ENCODE results near the gene FRMD1.

FRMD1 gene

DNA sequence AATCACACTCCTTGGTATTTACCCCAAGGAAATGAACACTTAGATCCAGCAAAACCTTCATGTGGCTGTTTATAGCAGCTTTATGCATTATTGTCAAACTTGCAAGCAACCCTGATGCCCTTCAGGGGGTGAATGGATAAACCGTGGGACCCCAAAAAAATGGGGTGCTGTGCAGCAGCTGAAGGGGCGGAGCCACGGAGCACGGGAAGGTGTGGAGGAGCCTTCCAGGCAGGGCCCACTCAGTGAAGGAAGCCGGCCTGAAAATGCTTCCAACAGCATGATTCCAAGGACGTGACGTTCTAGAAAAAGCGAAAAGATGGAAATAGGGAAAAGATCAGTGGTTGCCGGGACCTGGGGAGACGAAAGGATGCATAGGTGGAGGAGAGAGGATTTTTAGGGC, 25.6 kb upstream of the FRMD1 start:
- H3K27me3 ChIP-seq (ENCODE audit: insufficient read depth, low read length, poor library complexity): no peaks in the 10 kb centered on the region
- no peak overlapping the region for H3K4me3 ChIP-seq (ENCODE audit: low read depth in 1 of 2, low read length in 2 of 2)
- no peaks in the 10 kb centered on the region for H4K20me1 ChIP-seq (ENCODE audit: insufficient read depth, low read length)
- ATAC-seq (ENCODE audit: insufficient read depth, low read depth) (no peak), DNase-seq (no peak)
- H2AFZ ChIP-seq (ENCODE audit: low read depth, low read length): no peak overlapping the region
- H3K4me1 ChIP-seq (ENCODE audit: insufficient read depth, low read length): no peaks in the 10 kb centered on the region
- H3K9me3 ChIP-seq (ENCODE audit: insufficient read depth, low read length, severe bottlenecking): no peaks in the 10 kb centered on the region
- H3K27ac ChIP-seq (ENCODE audit: low read length): no peak overlapping the region
- no peaks in the 10 kb centered on the region for H3K36me3 ChIP-seq (ENCODE audit: insufficient read depth, low read length)
- H3K9ac ChIP-seq (ENCODE audit: low read depth, low read length): no peak overlapping the region
- H3K4me2 ChIP-seq (ENCODE audit: insufficient read depth, low read length): no peak overlapping the region
- no peaks in the 10 kb centered on the region for H3K79me2 ChIP-seq (ENCODE audit: insufficient read depth, low read length)
- TF ChIP-seq CTCF (IDR thresholded peaks at IDR 0.05; ENCODE audit: borderline replicate concordance, extremely low read depth, low read length, poor library complexity, severe bottlenecking) (no peak), EZH2 (IDR thresholded peaks at IDR 0.05; ENCODE audit: borderline replicate concordance, low read depth, low read length, severe bottlenecking) (no peak)

DNA sequence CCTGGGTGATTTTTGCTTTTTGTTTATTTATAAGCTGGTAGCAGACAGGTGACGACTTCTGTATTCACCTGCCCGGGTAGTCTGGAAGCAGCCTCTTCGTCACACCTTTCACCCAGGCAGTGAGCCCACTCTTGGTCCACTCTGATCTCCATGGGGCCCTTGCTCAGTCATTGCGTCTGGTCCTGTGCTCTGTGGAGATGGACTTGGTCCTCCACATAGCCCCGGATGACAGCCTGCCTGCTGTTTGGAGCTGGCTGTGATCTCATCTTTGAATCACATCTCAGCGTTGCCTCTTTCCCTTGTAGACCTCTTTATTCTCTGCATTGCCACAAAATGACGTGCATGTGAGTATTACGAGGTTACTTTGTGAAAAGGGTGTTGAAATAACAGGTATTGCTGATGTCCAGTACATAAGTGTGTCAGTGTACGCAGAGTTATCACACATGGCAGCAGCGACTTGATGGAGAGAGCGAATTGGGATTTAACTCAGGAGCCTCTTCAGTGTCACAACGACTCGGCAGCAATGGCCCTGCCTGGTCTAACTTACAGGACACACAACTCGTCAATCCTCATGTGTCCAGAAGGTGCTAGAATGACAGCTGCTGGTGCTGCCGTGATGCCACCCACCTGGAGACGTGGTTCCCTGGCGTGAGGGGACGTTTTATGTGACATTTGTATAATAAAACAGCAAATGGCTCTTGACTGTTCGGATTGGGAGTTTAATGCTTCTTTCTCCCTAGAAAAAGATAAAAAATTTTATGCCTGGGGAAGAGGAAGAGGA, 24.2 kb upstream of the FRMD1 start:
- Histone ChIP-seq H3K4me2 (ENCODE audit: insufficient read depth, low read length) (no peak overlapping the region), H3K27me3 (ENCODE audit: insufficient read depth, low read length, poor library complexity) (no peaks in the 10 kb centered on the region), H3K79me2 (ENCODE audit: insufficient read depth, low read length) (no peaks in the 10 kb centered on the region), H3K4me3 (ENCODE audit: low read depth in 1 of 2, low read length in 2 of 2) (no peak overlapping the region), H4K20me1 (ENCODE audit: insufficient read depth, low read length) (no peaks in the 10 kb centered on the region), H3K9ac (ENCODE audit: low read depth, low read length) (no peak overlapping the region), H2AFZ (ENCODE audit: low read depth, low read length) (no peak overlapping the region), H3K9me3 (ENCODE audit: insufficient read depth, low read length, severe bottlenecking) (no peaks in the 10 kb centered on the region), H3K27ac (ENCODE audit: low read length) (no peak overlapping the region), H3K4me1 (ENCODE audit: insufficient read depth, low read length) (no peaks in the 10 kb centered on the region), H3K36me3 (ENCODE audit: insufficient read depth, low read length) (no peaks in the 10 kb centered on the region)
- ATAC-seq (ENCODE audit: insufficient read depth, low read depth): no peak
- DNase-seq: no peak
- TF ChIP-seq CTCF (IDR thresholded peaks at IDR 0.05; ENCODE audit: borderline replicate concordance, extremely low read depth, low read length, poor library complexity, severe bottlenecking): no peak
- no peak for TF ChIP-seq EZH2 (IDR thresholded peaks at IDR 0.05; ENCODE audit: borderline replicate concordance, low read depth, low read length, severe bottlenecking)

GRCh38 chr6:168102315-168102985, 23.4 kb upstream of the FRMD1 start:
- no peaks in the 10 kb centered on the region for H4K20me1 ChIP-seq (ENCODE audit: insufficient read depth, low read length)
- H3K4me3 ChIP-seq (ENCODE audit: low read depth in 1 of 2, low read length in 2 of 2): no peak overlapping the region
- TF ChIP-seq CTCF (IDR thresholded peaks at IDR 0.05; ENCODE audit: borderline replicate concordance, extremely low read depth, low read length, poor library complexity, severe bottlenecking): no peak
- TF ChIP-seq EZH2 (IDR thresholded peaks at IDR 0.05; ENCODE audit: borderline replicate concordance, low read depth, low read length, severe bottlenecking): no peak
- H3K9me3 ChIP-seq (ENCODE audit: insufficient read depth, low read length, severe bottlenecking): no peaks in the 10 kb centered on the region
- no peaks in the 10 kb centered on the region for H3K4me1 ChIP-seq (ENCODE audit: insufficient read depth, low read length)
- no peaks in the 10 kb centered on the region for H3K79me2 ChIP-seq (ENCODE audit: insufficient read depth, low read length)
- ATAC-seq (ENCODE audit: insufficient read depth, low read depth) (no peak), DNase-seq (no peak)
- H3K9ac ChIP-seq (ENCODE audit: low read depth, low read length): no peak overlapping the region
- no peak overlapping the region for H2AFZ ChIP-seq (ENCODE audit: low read depth, low read length)
- H3K27me3 ChIP-seq (ENCODE audit: insufficient read depth, low read length, poor library complexity): no peaks in the 10 kb centered on the region
- no peak overlapping the region for H3K27ac ChIP-seq (ENCODE audit: low read length)
- H3K4me2 ChIP-seq (ENCODE audit: insufficient read depth, low read length): no peak overlapping the region
- no peaks in the 10 kb centered on the region for H3K36me3 ChIP-seq (ENCODE audit: insufficient read depth, low read length)
